HG03175 (cell line): ENCODE results near the gene POLR1H.
"Not testable (repeated sequence)": the region's sequence is repeated elsewhere in the genome, so short reads cannot be mapped to it uniquely, and the experiment has no call there.

ENCODE experiments used
- ATAC-seq: cut with Tn5 transposase; IDR thresholded peaks from one replicate; pipeline ENCODE4 v1.9.1; 2021; ENCODE audit warnings: mild to moderate bottlenecking, moderate library complexity; ENCODE audit not compliant: unreplicated experiment

Gene POLR1H, protein sequence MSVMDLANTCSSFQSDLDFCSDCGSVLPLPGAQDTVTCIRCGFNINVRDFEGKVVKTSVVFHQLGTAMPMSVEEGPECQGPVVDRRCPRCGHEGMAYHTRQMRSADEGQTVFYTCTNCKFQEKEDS

GRCh38 chr6:30061092-30061857 is at the start of gene POLR1H:
POLR1H (plus strand) TSS chr6:30061265; CDS start chr6:30061525, 260 bp downstream.
- ATAC-seq, result peak; percentile 95

DNA sequence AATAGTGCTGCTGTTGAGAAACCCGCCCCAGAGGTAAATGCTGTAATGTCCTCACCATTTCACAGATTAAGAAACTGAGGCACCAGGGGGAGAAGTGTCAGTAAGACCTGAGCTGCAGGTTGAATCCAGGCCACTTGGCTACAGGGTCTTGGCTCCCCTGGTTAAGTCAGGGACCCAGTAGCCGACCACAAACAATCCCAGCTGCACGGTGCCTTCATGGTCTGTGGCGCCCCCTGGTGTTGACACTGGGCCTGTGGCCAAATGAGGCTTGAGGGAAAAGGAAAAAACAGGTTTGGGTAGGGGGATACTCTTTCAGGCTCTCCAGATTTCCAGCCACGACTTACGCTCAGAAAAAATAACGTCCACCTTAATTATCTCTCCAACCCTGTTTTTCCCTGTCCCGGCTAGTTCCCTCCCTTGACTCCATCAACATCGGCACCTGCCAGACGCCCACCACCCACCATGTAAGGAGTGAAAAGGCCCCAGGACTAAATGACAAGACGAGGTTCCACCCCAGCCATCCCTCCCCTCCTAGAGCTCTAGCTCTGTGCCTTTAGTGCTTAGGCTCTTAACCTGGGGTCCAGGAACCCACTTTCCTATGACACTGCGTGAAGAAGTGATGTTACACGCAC is 47.7 kb upstream of the POLR1H start:
- no peak for ATAC-seq

- no peak for ATAC-seq
These were observed 41.2 kb upstream of the POLR1H start for GRCh38 chr6:30019819-30020218.

GRCh38 chr6:30020626-30021025 is 40.4 kb upstream of the POLR1H start:
- no peak for ATAC-seq

DNA sequence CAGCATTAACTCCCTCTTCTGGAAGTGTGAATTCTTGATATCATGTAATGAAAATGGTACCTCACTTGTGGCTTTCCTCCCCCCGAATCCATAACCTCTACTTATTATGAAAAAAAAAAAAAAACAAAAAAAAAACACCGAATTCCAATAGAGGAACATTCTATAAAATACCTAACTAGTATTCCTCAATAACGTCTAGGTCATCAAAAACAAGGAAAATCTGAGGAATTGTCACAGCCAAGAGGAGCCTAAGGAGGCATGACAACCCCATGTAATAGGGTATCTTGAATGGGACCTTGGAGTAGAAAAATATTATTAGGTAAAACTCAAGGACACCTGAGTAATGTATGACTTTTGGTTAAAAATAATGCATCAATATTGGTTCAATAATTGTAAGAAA is 38.9 kb upstream of the POLR1H start:
- ATAC-seq, result no peak

- not testable (repeated sequence) for ATAC-seq
These were observed 38.4 kb upstream of the POLR1H start for GRCh38 chr6:30022712-30023111.

- no peak for ATAC-seq
These were observed 35.9 kb upstream of the POLR1H start for GRCh38 chr6:30025186-30025585.

DNA sequence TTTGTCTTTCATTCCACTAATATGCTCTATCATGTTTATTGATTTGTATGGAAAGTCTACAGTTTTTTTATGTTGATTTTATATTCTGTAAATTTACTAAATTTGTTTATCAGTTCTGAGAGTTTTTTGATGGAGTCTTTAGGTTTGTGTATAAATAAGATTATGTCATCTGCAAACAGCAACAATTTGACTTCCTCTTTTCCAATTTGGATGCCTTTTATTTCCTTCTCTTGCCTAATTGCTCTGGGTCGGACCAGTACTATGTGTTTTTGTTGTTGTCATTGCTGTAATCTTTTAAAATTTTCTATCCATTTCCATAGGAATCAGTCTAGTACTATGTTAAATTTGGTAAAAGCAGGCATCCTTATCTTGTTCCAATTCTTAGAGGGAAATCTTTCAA is 31.5 kb upstream of the POLR1H start:
- no peak for ATAC-seq

- no peak for ATAC-seq
These were observed 29.7 kb upstream of the POLR1H start for GRCh38 chr6:30031381-30031780.

DNA sequence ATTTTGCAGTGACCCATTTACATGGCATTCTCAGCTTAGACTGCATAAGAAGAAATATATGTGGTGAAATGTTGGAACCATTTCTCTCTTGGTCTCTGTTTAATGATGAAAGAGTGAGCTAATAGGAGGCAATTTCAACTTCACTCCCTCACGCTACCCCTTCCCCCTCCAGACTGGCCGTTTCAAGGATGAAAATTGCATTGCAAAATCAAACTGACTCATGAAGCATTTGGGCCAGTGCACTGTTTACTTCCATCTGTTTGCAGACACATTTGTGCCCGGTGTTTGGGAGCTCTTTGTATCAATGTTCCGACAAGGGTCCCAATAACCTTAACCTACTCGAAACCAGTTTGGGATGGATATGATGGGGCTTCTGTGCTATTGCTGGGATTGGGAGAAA is 27.6 kb upstream of the POLR1H start:
- ATAC-seq, result not testable (repeated sequence)

- no peak for ATAC-seq
These were observed 25.3 kb upstream of the POLR1H start for GRCh38 chr6:30035784-30036183.

- no peak for ATAC-seq
These were observed 23.8 kb upstream of the POLR1H start for GRCh38 chr6:30037182-30037788.

- ATAC-seq, result no peak
These were observed 19.8 kb upstream of the POLR1H start for GRCh38 chr6:30041221-30041620.

DNA sequence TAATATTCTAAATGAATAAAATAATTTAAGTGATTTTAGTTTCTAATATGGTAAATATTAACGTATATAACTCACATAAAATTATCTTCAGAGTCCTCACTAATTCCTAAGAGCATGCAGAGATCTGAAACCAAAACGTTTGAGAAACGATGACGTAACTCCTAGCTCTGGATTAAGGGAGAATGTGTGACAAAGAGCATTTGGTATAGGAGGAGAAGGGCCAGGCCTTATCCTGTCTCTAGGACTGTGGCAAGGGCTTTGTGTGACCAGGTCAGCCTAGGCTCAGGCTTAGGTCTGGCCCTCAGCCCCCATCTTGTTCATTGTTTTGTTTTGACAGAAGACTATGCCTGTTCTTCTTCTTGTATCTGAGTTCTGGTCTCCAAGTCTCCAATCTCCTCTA is 19.2 kb upstream of the POLR1H start:
- no peak for ATAC-seq

DNA sequence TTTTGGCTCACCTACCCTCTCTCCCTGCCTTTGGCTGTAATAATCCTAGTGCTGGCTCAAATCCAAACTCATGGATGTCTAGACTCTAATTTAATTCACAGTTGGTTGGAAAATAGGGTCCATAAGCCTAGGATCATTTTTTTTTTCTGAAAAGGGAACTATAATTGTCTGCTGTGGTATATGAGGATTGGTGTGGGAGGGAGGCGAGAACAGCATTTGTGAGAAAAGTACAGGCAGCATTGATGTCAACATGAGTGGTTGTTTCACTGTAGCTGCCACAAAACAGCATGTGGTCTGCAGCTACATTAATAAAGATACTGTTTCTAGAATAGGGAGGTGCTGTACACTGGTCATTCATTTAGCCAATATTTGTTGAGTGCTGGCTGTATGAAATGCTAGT is 18.6 kb upstream of the POLR1H start:
- ATAC-seq, result no peak

GRCh38 chr6:30042914-30043313 is 18.2 kb upstream of the POLR1H start:
- ATAC-seq, result no peak

DNA sequence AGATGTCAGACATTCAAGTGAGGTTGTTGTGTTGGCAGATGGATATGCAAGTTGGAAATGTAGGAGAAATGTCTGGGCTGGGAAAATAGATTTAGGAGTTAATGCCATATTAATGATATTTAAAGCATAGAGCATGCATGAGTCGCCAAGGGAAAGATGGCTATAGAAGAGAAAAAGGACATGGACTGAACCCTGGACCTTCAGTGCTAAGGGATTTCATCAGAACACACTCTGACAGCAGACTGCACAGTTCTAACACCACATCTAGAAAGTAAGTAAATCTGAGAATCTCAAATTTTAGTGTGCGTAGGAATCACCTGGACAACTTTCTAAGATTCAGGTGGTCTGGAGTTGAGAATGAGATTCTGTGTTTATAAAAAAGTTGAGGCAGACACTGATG is 17.3 kb upstream of the POLR1H start:
- no peak for ATAC-seq

DNA sequence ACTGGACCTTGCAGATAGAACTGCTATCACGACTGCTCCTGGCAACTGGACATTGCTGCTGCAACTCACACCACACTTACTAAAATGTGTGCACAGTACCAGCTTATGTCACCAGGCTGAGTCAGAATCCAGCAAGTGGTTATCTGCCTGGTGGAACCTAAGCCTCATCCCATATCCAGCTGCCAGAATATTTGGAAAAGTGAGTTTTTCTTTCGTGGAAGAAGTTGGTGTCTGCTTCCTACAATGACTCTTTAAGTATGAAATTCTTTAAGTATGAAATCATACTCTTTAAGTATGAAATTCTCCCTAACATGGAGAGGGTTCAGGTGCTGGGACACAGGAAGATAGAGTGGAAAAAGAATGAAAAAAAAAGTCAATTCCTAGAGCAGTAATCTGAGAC is 16.4 kb upstream of the POLR1H start:
- no peak for ATAC-seq

- no peak for ATAC-seq
These were observed 13.8 kb upstream of the POLR1H start for GRCh38 chr6:30047220-30047619.

GRCh38 chr6:30053682-30054081 is 7.4 kb upstream of the POLR1H start:
- no peak for ATAC-seq

DNA sequence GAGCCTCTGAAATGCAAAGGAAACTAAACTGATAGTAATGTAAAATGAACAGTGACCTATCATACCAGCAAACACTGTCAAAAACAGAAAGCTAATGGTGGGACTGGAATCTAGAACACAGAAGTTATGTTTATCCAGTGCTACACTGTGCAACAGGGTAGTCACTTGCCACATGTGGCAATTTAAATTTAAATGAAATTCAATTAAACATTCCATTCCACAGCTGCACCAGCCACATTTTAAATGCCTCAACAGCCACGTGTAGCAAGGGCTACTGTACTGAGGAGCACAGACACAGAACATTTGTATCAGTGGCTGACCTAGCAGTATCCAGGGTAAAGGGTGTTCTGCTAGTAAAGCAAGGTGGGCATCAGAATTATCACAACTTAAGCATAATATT is 5.6 kb upstream of the POLR1H start:
- ATAC-seq, result no peak

DNA sequence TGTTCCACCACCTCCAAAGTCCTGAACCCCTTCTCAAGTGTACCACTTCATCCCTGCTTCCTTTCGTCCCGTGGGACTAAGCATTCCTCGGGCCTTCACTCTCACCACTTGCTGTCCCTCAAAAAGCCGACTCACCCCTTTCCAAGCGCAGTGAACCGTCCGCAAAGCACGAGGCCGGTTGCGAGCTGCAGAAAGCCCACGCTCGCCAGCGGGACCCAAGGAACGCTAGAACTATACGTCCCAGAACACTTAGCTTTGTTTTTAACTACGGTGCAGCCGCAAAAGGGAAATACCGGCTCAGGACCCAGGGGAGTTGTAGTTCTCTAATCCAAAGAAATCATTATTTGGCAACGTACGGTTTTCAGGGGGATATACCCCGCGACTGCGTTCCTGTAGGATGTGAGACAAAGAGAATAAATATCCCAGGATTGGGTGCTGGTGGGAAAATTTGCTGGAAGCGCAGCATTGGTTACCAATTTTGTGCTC is 416 bp upstream of the POLR1H start:
- ATAC-seq, result peak; percentile 17
